IMR-90 (cell line): Measurements from ENCODE around the gene METTL17. TPM values are rescaled to one million over a fixed set of nuclear protein-coding genes. Genes with fewer than 3 reads are reported as not detected.

Experiments
- ATAC-seq: fragments of 200-7000 bp; cut with Tn5 transposase; 2 replicates; pipeline ENCODE4 v1.9.1; 2020; ENCODE audit warnings: low read depth, mild to moderate bottlenecking, moderate library complexity
- BruUV-seq: library from RNA; stranded (reverse); fragments of 400-500 nt; replicated peaks from 2 replicates; lab custom pipeline; 2021; lab: Mats Ljungman, UMichigan
- CTCF ChIA-PET: fragments of 300-600 bp; formaldehyde crosslinking; extraction: SDS; loops from one replicate; lab custom pipeline; 2021; ENCODE audit warnings: antibody characterized with exemption; lab: Yijun Ruan, JAX
- POLR2A ChIA-PET: fragments of 300-600 bp; sonication (Branson Sonifier 250); formaldehyde crosslinking; loops from one replicate; lab custom pipeline; 2022; ENCODE audit warnings: antibody characterized with exemption; ENCODE audit not compliant: unreplicated experiment; lab: Charles Lee
- DNase-seq: peaks from one replicate; pipeline ENCODE4 v3.0.0; 2013
- H2AFZ ChIP-seq: replicated peaks from 2 replicates; pipeline ENCODE3; 2013; ENCODE audit warnings: low read length, mild to moderate bottlenecking; ENCODE audit not compliant: poor library complexity
- H2AK5ac ChIP-seq: 2 replicates; pipeline ENCODE4 v1.6.1; 2013; ENCODE audit warnings: low read depth, low read length, inconsistent platforms
- H2AK9ac ChIP-seq: replicated peaks from 2 replicates; pipeline ENCODE3; 2013; ENCODE audit warnings: mild to moderate bottlenecking, low read depth, low read length, moderate library complexity; ENCODE audit not compliant: poor library complexity
- H2BK120ac ChIP-seq: 2 replicates; pipeline ENCODE4 v1.6.1; 2013; ENCODE audit warnings: low read depth, low read length, inconsistent platforms
- H2BK15ac ChIP-seq: 3 replicates; pipeline ENCODE4 v1.6.1; 2013; ENCODE audit warnings: low read depth, low read length, inconsistent platforms
- H2BK20ac ChIP-seq: 2 replicates; pipeline ENCODE4 v1.6.1; 2013; ENCODE audit warnings: low read depth, mild to moderate bottlenecking, inconsistent platforms, low read length, moderate library complexity
- H2BK5ac ChIP-seq: 2 replicates; pipeline ENCODE4 v1.6.1; 2013; ENCODE audit warnings: mild to moderate bottlenecking, low read depth, low read length, inconsistent platforms; ENCODE audit not compliant: poor library complexity, severe bottlenecking
- H3K14ac ChIP-seq: replicated peaks from 2 replicates; pipeline ENCODE4 v1.6.1; 2013; ENCODE audit warnings: low read depth, low read length, inconsistent platforms
- H3K18ac ChIP-seq: 2 replicates; pipeline ENCODE4 v1.6.1; 2013; ENCODE audit warnings: low read depth, low read length, control low read depth
- H3K23ac ChIP-seq: 2 replicates; pipeline ENCODE4 v1.6.1; 2013; ENCODE audit warnings: low read depth, low read length, inconsistent platforms
- H3K27ac ChIP-seq: 2 replicates; pipeline ENCODE4 v1.5.1; 2013; ENCODE audit warnings: mild to moderate bottlenecking, control low read depth, low read length; ENCODE audit not compliant: insufficient read depth
- H3K27me3 ChIP-seq: 2 replicates; pipeline ENCODE4 v1.6.1; 2013; ENCODE audit warnings: low read length; ENCODE audit not compliant: control insufficient read depth, insufficient read depth
- H3K36me3 ChIP-seq: 2 replicates; pipeline ENCODE4 v1.6.1; 2013; ENCODE audit warnings: low read length, mixed read lengths; ENCODE audit not compliant: control insufficient read depth, insufficient read depth
- H3K4ac ChIP-seq: 2 replicates; pipeline ENCODE4 v1.6.1; 2013; ENCODE audit warnings: low read depth, low read length, inconsistent platforms
- H3K4me1 ChIP-seq: 2 replicates; pipeline ENCODE4 v1.6.1; 2013; ENCODE audit warnings: low read length, mixed read lengths; ENCODE audit not compliant: control insufficient read depth, insufficient read depth
- H3K4me2 ChIP-seq: 2 replicates; pipeline ENCODE4 v1.6.1; 2013; ENCODE audit warnings: low read depth, mild to moderate bottlenecking, control low read depth, low read length, moderate library complexity
- H3K4me3 ChIP-seq: 2 replicates; pipeline ENCODE4 v1.5.1; 2013; ENCODE audit warnings: low read depth, mild to moderate bottlenecking, control low read depth, low read length, moderate library complexity; ENCODE audit not compliant: insufficient read depth
- H3K56ac ChIP-seq: 2 replicates; pipeline ENCODE4 v1.6.1; 2013; ENCODE audit warnings: low read length, inconsistent platforms; ENCODE audit not compliant: insufficient read depth; ENCODE audit errors: extremely low read depth
- H3K79me1 ChIP-seq, 2 experiments: 2 replicates each; pipeline ENCODE4 v1.6.1; 2013; ENCODE audit warnings: low read length in 2 of 2, inconsistent platforms in 1 of 2, low read depth in 1 of 2
- H3K9ac ChIP-seq: 2 replicates; pipeline ENCODE4 v1.6.1; 2013; ENCODE audit warnings: low read depth, low read length, control low read depth
- H3K9me1 ChIP-seq: 2 replicates; pipeline ENCODE4 v1.6.1; 2013; ENCODE audit warnings: low read length, inconsistent platforms; ENCODE audit not compliant: insufficient read depth
- H3K9me3 ChIP-seq: 2 replicates; pipeline ENCODE4 v1.6.1; 2013; ENCODE audit warnings: low read length; ENCODE audit not compliant: control insufficient read depth, insufficient read depth
- H4K20me1 ChIP-seq: 2 replicates; pipeline ENCODE4 v1.6.1; 2013; ENCODE audit warnings: low read length, inconsistent platforms; ENCODE audit not compliant: insufficient read depth
- H4K5ac ChIP-seq: 2 replicates; pipeline ENCODE4 v1.6.1; 2013; ENCODE audit warnings: mild to moderate bottlenecking, low read depth, low read length, control low read depth
- H4K8ac ChIP-seq, 2 experiments: 2 replicates each; pipeline ENCODE4 v1.6.1; 2013; ENCODE audit warnings: low read depth in 2 of 2, low read length in 2 of 2, control low read depth in 1 of 2, inconsistent platforms in 1 of 2
- H4K91ac ChIP-seq: 2 replicates; pipeline ENCODE4 v1.6.1; 2013; ENCODE audit warnings: low read depth, low read length, inconsistent platforms; ENCODE audit not compliant: insufficient read depth
- BHLHE40 ChIP-seq: fragments of 150-350 bp; IDR thresholded peaks from 2 replicates; pipeline ENCODE4 v1.6.1; 2016; ENCODE audit warnings: mild to moderate bottlenecking, low read depth, low read length
- CHD1 ChIP-seq: IDR thresholded peaks from 2 replicates; pipeline ENCODE4 v1.6.1; 2012; ENCODE audit warnings: low read depth, low read length, improper control_type of control experiment
- FOS ChIP-seq: fragments of 150-350 bp; IDR thresholded peaks from 2 replicates; pipeline ENCODE4 v1.6.1; 2016; ENCODE audit warnings: low read depth, low read length
- MAFK ChIP-seq: IDR thresholded peaks from 2 replicates; pipeline ENCODE4 v1.6.1; 2012; ENCODE audit warnings: low read depth, low read length, improper control_type of control experiment
- MAZ ChIP-seq: IDR thresholded peaks from 2 replicates; pipeline ENCODE4 v1.6.1; 2012; ENCODE audit warnings: low read depth, mild to moderate bottlenecking, low read length, improper control_type of control experiment, moderate library complexity, borderline replicate concordance
- POLR2A ChIP-seq: IDR thresholded peaks from 2 replicates; pipeline ENCODE4 v1.6.1; 2012; ENCODE audit warnings: mild to moderate bottlenecking, low read depth, low read length
- RAD21 ChIP-seq: IDR thresholded peaks from 2 replicates; pipeline ENCODE4 v1.6.1; 2012; ENCODE audit warnings: low read length, improper control_type of control experiment
- RCOR1 ChIP-seq: IDR thresholded peaks from 2 replicates; pipeline ENCODE4 v1.6.1; 2012; ENCODE audit warnings: mild to moderate bottlenecking, low read length, improper control_type of control experiment; ENCODE audit not compliant: insufficient replicate concordance
- RFX5 ChIP-seq: IDR thresholded peaks from 2 replicates; pipeline ENCODE4 v1.8.0; 2012; ENCODE audit warnings: low read depth, mild to moderate bottlenecking, low read length, moderate library complexity
- SMC3 ChIP-seq: fragments of 150-350 bp; IDR thresholded peaks from 2 replicates; pipeline ENCODE4 v1.6.1; 2016; ENCODE audit warnings: low read depth, mild to moderate bottlenecking, antibody characterized with exemption, low read length, moderate library complexity
- WGBS, 2 experiments: methylation state at CpG; one replicate each; pipeline versions ENCODE4 v1.1.5 to v1.1.7; 2013; ENCODE audit warnings: missing lambda C conversion rate in 2 of 2; ENCODE audit not compliant: insufficient read length in 1 of 2; ENCODE audit errors: extremely low coverage in 2 of 2; 5-methylcytosine and 5-hydroxymethylcytosine counted together
- dilution Hi-C: fragments of 300-500 bp; cut with HindIII; formaldehyde crosslinking; loops from one replicate; pipeline ENCODE4 v1.14.3; 2018; ENCODE audit warnings: low sequenced_read_pairs; ENCODE audit not compliant: unreplicated experiment
- in situ Hi-C: fragments of 300-500 bp; cut with MboI; formaldehyde crosslinking; loops from 3 replicates; pipeline ENCODE4 v1.14.3; 2019; ENCODE audit warnings: low sequenced_read_pairs, inconsistent platforms, mixed read lengths
- intact Hi-C: fragments of 100-400 bp; cut with micrococcal nuclease; formaldehyde crosslinking; loops from 2 replicates; pipeline ENCODE4 v1.10.0; 2022
- polyA plus RNA-seq, 3 experiments: library from polyadenylated mRNA; depleted of rRNA; stranded (reverse); fragments of >200 nt; gene quantifications; 2 replicates each; pipeline ENCODE4 v1.2.3, GENCODE V29; 2012; ENCODE audit warnings: low replicate concordance in 1 of 3
- total RNA-seq: library from RNA; depleted of rRNA; stranded (reverse); fragments of >200 nt; gene quantifications from 2 replicates; pipeline ENCODE4 v1.2.3, GENCODE V29; 2012
- TF ChIP-seq, protein P1 (sequence below): fragments of 150-350 bp; IDR thresholded peaks from 2 replicates; pipeline ENCODE4 v1.6.1; 2017; ENCODE audit warnings: mild to moderate bottlenecking, antibody characterized with exemption, low read length, low read depth
- TF ChIP-seq, protein P2 (sequence below): conservative IDR thresholded peaks from 2 replicates; pipeline ENCODE4 v1.5.1; 2012; ENCODE audit warnings: mild to moderate bottlenecking, low read depth, low read length, improper control_type of control experiment
- TF ChIP-seq, protein P3 (sequence below): fragments of 150-350 bp; IDR thresholded peaks from 2 replicates; pipeline ENCODE4 v1.6.1; 2016; ENCODE audit warnings: low read depth, mild to moderate bottlenecking, low read length, moderate library complexity, borderline replicate concordance

METTL17 gene
- total and polyA plus RNA-seq, 2 of the 4 experiments (the other 2 are of a cell fraction) = 32.8 to 69.7 TPM

DNA sequence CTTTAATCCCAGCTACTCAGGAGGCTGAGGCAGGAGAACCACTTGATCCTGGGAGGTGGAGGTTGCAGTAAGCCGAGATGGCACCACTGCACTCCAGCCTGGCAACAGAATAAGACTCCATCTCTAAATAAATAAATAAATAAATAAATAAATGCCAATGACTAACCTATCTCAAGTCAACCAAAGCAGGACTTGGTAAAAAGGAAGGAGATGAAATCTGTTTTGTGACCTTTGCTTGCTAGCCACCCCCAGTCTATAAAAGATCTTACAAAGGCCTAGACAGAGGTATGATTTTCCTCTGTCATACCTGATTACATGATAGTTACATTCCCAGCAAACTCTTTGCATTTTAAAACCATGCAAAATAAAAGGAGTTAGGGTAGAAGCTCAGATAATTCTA lies 13.5 kb upstream of the METTL17 start:
- BruUV-seq = no TSS peak
- Histone ChIP-seq H2BK20ac (no peak overlapping the region), H4K20me1 (no peaks in the 10 kb centered on the region), H2AK5ac (no peak overlapping the region), H4K91ac (no peak overlapping the region), H4K5ac (no peak overlapping the region), H3K9ac (no peak overlapping the region), H3K4me2 (no peak overlapping the region), H3K4me3 (no peak overlapping the region), H2AFZ (no peak overlapping the region), H3K27me3 (no peaks in the 10 kb centered on the region), H3K18ac (no peak overlapping the region), H3K4ac (no peak overlapping the region), H2BK15ac (no peak overlapping the region), H3K14ac (no peak overlapping the region), H3K9me1 (peaks cover 4% of the 10 kb centered on the region; the same call in 1 of the 2 replicates), H3K9me3 (no peaks in the 10 kb centered on the region), H3K79me1 (no peaks in the 10 kb centered on the region), H3K56ac (no peak overlapping the region), H3K4me1 (peaks cover 3% of the 10 kb centered on the region; the same call in 1 of the 2 replicates), H4K8ac (no peak overlapping the region), H2BK5ac (no peak overlapping the region), H3K36me3 (no peaks in the 10 kb centered on the region), H3K23ac (no peak overlapping the region), H2BK120ac (no peak overlapping the region), H3K27ac (no peak overlapping the region), H2AK9ac (no peak overlapping the region)
- ChIA-PET CTCF (no interaction called here), POLR2A (no interaction called here)
- no CpG with 5 or more reads among the region's 1 CpG for WGBS, 2 experiments
- ATAC-seq (no peak), DNase-seq (no peak)
- dilution Hi-C loops (no loop called here), intact Hi-C loops (no loop called here), in situ Hi-C loops (loop anchor here (25.0 kb wide), 1 partner anchor 639 kb away; the partner anchor contains the start of genes CCNB1IP1 and PARP2)
- no peak for TF ChIP-seq POLR2A
- no peak for TF ChIP-seq MAFK
- no peak for TF ChIP-seq RFX5
- TF ChIP-seq, protein P1, sequence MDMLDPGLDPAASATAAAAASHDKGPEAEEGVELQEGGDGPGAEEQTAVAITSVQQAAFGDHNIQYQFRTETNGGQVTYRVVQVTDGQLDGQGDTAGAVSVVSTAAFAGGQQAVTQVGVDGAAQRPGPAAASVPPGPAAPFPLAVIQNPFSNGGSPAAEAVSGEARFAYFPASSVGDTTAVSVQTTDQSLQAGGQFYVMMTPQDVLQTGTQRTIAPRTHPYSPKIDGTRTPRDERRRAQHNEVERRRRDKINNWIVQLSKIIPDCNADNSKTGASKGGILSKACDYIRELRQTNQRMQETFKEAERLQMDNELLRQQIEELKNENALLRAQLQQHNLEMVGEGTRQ = no peak
- no peak for TF ChIP-seq FOS
- TF ChIP-seq, protein P2, sequence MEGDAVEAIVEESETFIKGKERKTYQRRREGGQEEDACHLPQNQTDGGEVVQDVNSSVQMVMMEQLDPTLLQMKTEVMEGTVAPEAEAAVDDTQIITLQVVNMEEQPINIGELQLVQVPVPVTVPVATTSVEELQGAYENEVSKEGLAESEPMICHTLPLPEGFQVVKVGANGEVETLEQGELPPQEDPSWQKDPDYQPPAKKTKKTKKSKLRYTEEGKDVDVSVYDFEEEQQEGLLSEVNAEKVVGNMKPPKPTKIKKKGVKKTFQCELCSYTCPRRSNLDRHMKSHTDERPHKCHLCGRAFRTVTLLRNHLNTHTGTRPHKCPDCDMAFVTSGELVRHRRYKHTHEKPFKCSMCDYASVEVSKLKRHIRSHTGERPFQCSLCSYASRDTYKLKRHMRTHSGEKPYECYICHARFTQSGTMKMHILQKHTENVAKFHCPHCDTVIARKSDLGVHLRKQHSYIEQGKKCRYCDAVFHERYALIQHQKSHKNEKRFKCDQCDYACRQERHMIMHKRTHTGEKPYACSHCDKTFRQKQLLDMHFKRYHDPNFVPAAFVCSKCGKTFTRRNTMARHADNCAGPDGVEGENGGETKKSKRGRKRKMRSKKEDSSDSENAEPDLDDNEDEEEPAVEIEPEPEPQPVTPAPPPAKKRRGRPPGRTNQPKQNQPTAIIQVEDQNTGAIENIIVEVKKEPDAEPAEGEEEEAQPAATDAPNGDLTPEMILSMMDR = no peak
- TF ChIP-seq RCOR1 = no peak
- TF ChIP-seq SMC3 = no peak
- TF ChIP-seq, protein P3, sequence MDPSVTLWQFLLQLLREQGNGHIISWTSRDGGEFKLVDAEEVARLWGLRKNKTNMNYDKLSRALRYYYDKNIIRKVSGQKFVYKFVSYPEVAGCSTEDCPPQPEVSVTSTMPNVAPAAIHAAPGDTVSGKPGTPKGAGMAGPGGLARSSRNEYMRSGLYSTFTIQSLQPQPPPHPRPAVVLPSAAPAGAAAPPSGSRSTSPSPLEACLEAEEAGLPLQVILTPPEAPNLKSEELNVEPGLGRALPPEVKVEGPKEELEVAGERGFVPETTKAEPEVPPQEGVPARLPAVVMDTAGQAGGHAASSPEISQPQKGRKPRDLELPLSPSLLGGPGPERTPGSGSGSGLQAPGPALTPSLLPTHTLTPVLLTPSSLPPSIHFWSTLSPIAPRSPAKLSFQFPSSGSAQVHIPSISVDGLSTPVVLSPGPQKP = no peak
- TF ChIP-seq BHLHE40 = no peak
- no peak for TF ChIP-seq RAD21
- TF ChIP-seq MAZ = no peak
- no peak for TF ChIP-seq CHD1
